ENCODE results near the gene BEX5.
A peak's percentile ranks its signal among the peaks of the same experiment; 100 is the strongest.
"Not testable (repeated sequence)": the region's sequence is repeated elsewhere in the genome, so short reads cannot be mapped to it uniquely, and the experiment has no call there.

BEX5 gene

GRCh38 chrX:102155806-102156179 lies at the start of gene BEX5:
TSS of gene BEX5 (minus strand) at chrX:102155977. CDS start at chrX:102154265, 1,712 bp downstream.
- DNase-seq (ENCODE audit: low spot score) = peak; percentile 74

- DNase-seq (ENCODE audit: low spot score) = no peak
These were observed 30.4 kb upstream of the BEX5 start for GRCh38 chrX:102185967-102186720.

GRCh38 chrX:102154900-102155805 lies 624 bp downstream of the BEX5 start:
- peak; percentile 3 for DNase-seq (ENCODE audit: low spot score)

DNA sequence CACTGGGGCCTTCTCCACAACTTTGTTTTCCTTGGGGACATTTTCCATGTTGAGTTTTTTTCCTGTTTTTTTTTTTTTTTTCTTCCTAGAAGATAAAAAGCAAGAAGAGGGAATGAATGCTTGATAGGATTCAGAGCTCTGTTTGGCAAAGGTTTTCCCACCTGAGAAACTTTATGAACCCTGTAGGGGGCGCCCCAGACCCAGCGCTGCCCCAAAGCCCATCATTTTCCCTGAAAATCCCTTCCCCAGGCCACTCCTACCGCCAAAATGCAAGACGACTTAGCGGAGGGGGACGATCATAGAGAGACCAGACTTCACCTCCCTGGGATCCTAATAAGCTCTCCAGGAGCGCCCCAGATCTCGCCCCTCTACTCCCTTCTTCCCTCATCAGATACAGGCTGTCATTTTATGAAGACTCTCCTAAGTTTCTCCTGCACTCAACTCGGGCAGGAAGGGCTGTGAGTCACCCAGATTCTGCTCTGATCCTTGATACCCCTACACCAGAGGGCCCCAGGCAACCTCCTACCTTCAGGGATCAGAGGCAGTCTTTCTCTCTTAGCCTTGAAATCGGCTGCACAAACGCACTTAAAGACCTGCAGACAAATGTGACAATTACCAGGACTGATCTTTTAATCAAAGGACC lies 1.4 kb downstream of the BEX5 start:
- DNase-seq (ENCODE audit: low spot score) = peak; percentile 12

DNA sequence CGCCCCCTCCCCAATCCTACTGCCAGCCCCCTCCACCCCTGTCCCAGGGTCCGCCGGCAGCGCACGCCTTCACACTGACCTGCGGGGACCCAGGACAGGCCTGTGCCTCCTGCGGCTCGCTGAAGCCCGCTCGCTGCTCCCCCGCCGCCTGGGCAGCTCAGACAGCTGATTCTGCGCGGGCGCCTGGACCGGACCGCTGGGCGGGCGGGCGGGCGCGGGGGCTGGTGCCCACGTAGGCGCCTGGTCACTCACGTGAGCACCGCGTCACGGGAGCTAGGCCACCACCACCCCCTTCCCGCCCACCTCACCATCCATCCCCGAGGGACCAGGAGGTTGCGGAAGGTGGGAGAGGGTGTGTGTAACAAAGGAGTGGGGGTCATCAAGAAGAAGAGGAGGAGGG lies 13.5 kb downstream of the BEX5 start, which contains the start of gene TCEAL6:
TCEAL6 (minus strand) TSS at position 208 of the 400 bp plus-strand sequence.
- not testable (repeated sequence) for DNase-seq (ENCODE audit: low spot score)

- DNase-seq (ENCODE audit: low spot score) = not testable (repeated sequence)
These were observed 14.1 kb downstream of the BEX5 start for GRCh38 chrX:102141631-102142030.

DNA sequence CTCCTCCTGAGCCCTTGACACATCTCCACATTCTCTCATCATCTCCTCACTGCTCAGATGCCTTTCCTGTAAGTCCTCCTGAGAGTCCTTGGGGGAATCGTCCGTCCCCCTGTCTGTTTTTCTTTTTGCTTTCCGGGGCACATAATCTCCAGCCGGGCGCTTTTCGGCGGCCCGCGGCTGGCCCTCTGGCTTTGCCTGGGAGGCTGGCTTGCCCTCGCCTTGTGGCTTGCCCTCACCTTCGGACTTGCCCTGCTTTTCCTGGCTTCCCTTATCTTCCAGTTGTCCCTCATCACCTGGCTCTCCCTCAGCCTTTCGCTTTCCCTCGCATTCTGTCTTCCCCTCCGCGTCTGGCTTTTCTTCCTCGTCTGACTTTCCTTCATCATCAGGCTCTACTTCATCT lies 14.9 kb downstream of the BEX5 start:
- not testable (repeated sequence) for DNase-seq (ENCODE audit: low spot score)

GRCh38 chrX:102138064-102138463 lies 17.7 kb downstream of the BEX5 start:
- DNase-seq (ENCODE audit: low spot score) = no peak

DNA sequence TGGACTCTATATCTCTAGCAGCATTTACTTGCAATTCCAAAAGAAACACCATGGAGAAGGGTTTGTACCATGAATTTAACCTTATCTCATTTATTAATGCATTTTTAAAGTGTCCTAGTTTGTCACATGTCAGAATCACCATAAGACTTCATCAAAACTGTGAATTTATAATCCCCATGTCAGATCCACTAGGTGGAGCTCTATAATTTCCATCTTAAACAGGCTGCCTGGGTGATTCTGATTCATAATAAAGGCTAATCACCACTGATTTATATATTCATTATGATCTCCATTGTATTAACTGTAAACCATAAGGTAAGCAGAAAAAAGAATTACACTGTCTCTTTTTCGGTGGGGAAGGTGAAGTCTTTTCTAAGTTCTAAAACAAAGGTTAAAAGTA lies 26.3 kb downstream of the BEX5 start:
- DNase-seq (ENCODE audit: low spot score) = no peak

- no peak for DNase-seq (ENCODE audit: low spot score)
These were observed 28.9 kb downstream of the BEX5 start for GRCh38 chrX:102126863-102127262.

DNA sequence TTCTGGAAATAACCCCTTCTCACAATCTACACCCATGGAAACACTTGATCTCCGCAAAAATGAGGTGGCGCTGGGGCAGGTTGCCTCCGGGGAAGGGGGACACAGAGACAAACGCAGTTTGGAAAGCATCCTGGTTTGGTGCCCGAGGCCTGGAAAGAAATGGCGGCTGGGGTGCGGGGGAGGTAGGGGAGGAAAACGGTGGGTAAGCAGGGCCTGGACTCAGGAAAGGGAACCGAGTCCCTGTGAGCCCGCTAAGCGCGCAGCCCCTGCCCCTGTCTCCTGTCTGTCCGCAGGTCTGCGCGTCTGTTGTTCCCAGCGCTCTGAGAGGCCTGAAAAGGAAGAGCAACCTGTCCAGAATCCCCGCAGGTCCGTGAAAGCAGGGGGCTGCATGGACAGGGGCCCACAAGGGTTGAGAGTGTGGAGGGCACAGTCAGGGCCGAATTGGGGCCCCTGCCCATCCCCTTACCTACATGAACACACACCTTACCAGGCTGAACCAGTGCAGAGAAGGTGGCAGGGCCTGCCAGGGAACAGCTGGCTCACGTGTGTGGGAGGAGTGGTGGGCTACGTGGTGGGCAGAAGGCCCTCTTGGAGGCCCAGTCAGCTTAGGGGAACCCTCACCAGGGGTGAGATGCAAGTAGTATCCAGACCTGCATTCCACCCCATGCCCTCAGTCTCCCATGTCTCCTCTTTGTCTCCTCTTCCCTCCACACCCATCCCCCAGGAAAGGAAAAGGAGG lies 29.5 kb downstream of the BEX5 start:
- DNase-seq (ENCODE audit: low spot score) = not testable (repeated sequence)

DNA sequence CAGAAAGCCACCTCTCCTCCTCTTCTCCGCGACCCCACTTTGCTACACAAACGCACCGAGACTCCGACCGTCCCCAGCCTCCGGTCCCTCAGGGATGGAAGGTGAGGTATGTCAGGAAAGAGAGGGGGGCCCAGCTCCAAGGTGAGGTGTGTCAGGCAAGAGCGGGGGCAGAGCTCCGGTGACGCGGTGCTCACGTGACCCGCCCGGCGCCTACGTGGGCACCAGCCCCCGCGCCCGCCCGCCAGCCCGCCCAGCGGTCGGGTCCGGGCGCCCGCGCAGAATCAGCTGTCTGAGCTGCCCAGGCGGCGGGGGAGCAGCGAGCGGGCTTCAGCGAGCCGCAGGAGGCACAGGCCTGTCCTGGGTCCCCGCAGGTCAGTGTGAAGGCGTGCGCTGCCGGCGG lies 30.3 kb downstream of the BEX5 start, which contains the start of gene TCEAL2:
TCEAL2 (plus strand) TSS at position 244 of the 400 bp plus-strand sequence. CDS start 1,152 bp downstream, outside the sequence.
- peak; percentile 33 for DNase-seq (ENCODE audit: low spot score)

DNA sequence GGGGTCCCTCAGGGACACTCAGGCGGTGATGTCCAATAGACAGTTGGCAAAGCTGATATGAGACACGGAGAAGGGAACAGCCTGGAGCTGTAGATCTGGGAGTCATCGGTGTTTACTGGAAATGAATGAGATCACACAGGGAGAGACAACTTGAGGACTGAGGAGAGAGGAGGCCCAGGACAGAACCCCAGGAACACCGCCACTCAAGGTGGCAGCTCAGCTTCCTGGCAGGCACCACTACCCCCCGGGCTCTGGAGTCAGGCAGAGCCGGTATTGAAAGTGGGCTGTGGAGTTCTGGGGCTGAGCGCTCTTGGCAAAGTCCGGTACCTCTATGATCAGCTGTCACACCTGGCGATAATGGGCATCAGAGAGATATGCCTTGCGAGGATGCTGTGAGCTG lies 30.8 kb downstream of the BEX5 start:
- DNase-seq (ENCODE audit: low spot score) = not testable (repeated sequence)

- no peak for DNase-seq (ENCODE audit: low spot score)
These were observed 40.0 kb downstream of the BEX5 start for GRCh38 chrX:102115748-102116147.

GRCh38 chrX:102113367-102113766 lies 42.4 kb downstream of the BEX5 start:
- no peak for DNase-seq (ENCODE audit: low spot score)

All from globus pallidus (tissue), 1 donor.